MM.1S (cell line): ENCODE measurements around the gene NUDC.

Experiments used
- CTCF ChIP-seq: fragments of 300-600 bp; sonication (generic); IDR thresholded peaks from 2 replicates; pipeline ENCODE4 v1.5.1; 2016; ENCODE audit warnings: antibody characterized with exemption, low read length, mixed read lengths
- EZH2 ChIP-seq: fragments of 300-600 bp; sonication (generic); optimal IDR thresholded peaks from 2 replicates; pipeline ENCODE3; 2017; ENCODE audit warnings: low read depth, mild to moderate bottlenecking, antibody characterized with exemption, low read length, mixed read lengths
- EZH2phosphoT487 ChIP-seq: fragments of 300-600 bp; sonication (generic); IDR thresholded peaks from 2 replicates; pipeline ENCODE4 v1.6.1; 2018; ENCODE audit warnings: antibody characterized with exemption, low read length

GRCh38 chr1:26972821-26973220, 51.3 kb downstream of the NUDC start:
- TF ChIP-seq CTCF = no peak
- no peak for TF ChIP-seq EZH2phosphoT487
- no peak for TF ChIP-seq EZH2
